ENCODE results near the gene ERICH2. TPM values are rescaled to one million over a fixed set of nuclear protein-coding genes. Genes with fewer than 3 reads are reported as not detected.

The ERICH2 gene
- total RNA-seq, 1 donor from 2014 or later = 1.7 TPM

GRCh38 chr2:170820757-170821530 lies 50.8 kb downstream of the ERICH2 start:
- Histone ChIP-seq H2AFZ (ENCODE audit: low read depth, low read length) (no peak overlapping the region), H3K9ac (ENCODE audit: low read length) (no peak overlapping the region), H3K4me1 (ENCODE audit: insufficient read depth, low read length) (peaks cover 31% of the 10 kb centered on the region), H3K4me3 (ENCODE audit: insufficient read depth, low read depth, low read length) (peak overlapping the region; percentile 33), H3K4me2 (ENCODE audit: low read length) (peak overlapping the region; percentile 48), H3K79me2 (ENCODE audit: insufficient read depth, low read length) (no peaks in the 10 kb centered on the region), H3K36me3 (ENCODE audit: insufficient read depth, low read length) (no peaks in the 10 kb centered on the region), H4K20me1 (ENCODE audit: insufficient read depth, low read length) (peaks cover 19% of the 10 kb centered on the region), H3K27ac (ENCODE audit: low read depth, low read length) (no peak overlapping the region), H3K27me3 (ENCODE audit: insufficient read depth, low read length) (peaks cover 79% of the 10 kb centered on the region), H3K9me3 (ENCODE audit: insufficient read depth, low read depth, low read length) (no peaks in the 10 kb centered on the region)
- no peak overlapping the region for H3K27ac Mint-ChIP-seq (ENCODE audit: unreplicated experiment)
- peaks cover 67% of the 10 kb centered on the region for H3K27me3 Mint-ChIP-seq (ENCODE audit: low read depth, unreplicated experiment)
- FAIRE-seq = no peak
- TF ChIP-seq CTCF (IDR thresholded peaks at IDR 0.05; ENCODE audit: insufficient read depth, low read depth, low read length) (no peak), EZH2 (IDR thresholded peaks at IDR 0.05; ENCODE audit: insufficient read depth, low read length) (peak; percentile 55)
- peaks cover 6% of the 10 kb centered on the region for H3K9me3 Mint-ChIP-seq (ENCODE audit: unreplicated experiment)
- H3K36me3 Mint-ChIP-seq (ENCODE audit: low read depth, unreplicated experiment) = peaks cover 5% of the 10 kb centered on the region
- H3K4me1 Mint-ChIP-seq (ENCODE audit: low read depth, unreplicated experiment) = peaks cover 5% of the 10 kb centered on the region
- no peak for DNase-seq (ENCODE audit: low read depth)
- H3K4me3 Mint-ChIP-seq (ENCODE audit: unreplicated experiment) = peak overlapping the region; percentile 37

- H3K9me3 Mint-ChIP-seq (ENCODE audit: unreplicated experiment) = peaks cover 6% of the 10 kb centered on the region
- Histone ChIP-seq H3K36me3 (ENCODE audit: insufficient read depth, low read length) (no peaks in the 10 kb centered on the region), H3K4me2 (ENCODE audit: low read length) (peak overlapping the region; percentile 76), H3K9me3 (ENCODE audit: insufficient read depth, low read depth, low read length) (no peaks in the 10 kb centered on the region), H3K4me1 (ENCODE audit: insufficient read depth, low read length) (peaks cover 25% of the 10 kb centered on the region), H2AFZ (ENCODE audit: low read depth, low read length) (no peak overlapping the region), H3K79me2 (ENCODE audit: insufficient read depth, low read length) (no peaks in the 10 kb centered on the region), H4K20me1 (ENCODE audit: insufficient read depth, low read length) (peaks cover 15% of the 10 kb centered on the region), H3K27me3 (ENCODE audit: insufficient read depth, low read length) (peaks cover 77% of the 10 kb centered on the region), H3K9ac (ENCODE audit: low read length) (no peak overlapping the region), H3K4me3 (ENCODE audit: insufficient read depth, low read depth, low read length) (no peak overlapping the region), H3K27ac (ENCODE audit: low read depth, low read length) (no peak overlapping the region)
- peaks cover 5% of the 10 kb centered on the region for H3K36me3 Mint-ChIP-seq (ENCODE audit: low read depth, unreplicated experiment)
- TF ChIP-seq CTCF (IDR thresholded peaks at IDR 0.05; ENCODE audit: insufficient read depth, low read depth, low read length) (no peak), EZH2 (IDR thresholded peaks at IDR 0.05; ENCODE audit: insufficient read depth, low read length) (peak; percentile 31)
- H3K27ac Mint-ChIP-seq (ENCODE audit: unreplicated experiment) = no peak overlapping the region
- no peak overlapping the region for H3K4me3 Mint-ChIP-seq (ENCODE audit: unreplicated experiment)
- peaks cover 74% of the 10 kb centered on the region for H3K27me3 Mint-ChIP-seq (ENCODE audit: low read depth, unreplicated experiment)
- FAIRE-seq (no peak), DNase-seq (ENCODE audit: low read depth) (no peak)
- peaks cover 5% of the 10 kb centered on the region for H3K4me1 Mint-ChIP-seq (ENCODE audit: low read depth, unreplicated experiment)
These were observed 51.5 kb downstream of the ERICH2 start for GRCh38 chr2:170821531-170822289.

Data from astrocyte (in vitro differentiated cells and primary cell).